Activated CD4-positive, alpha-beta T cell treated with anti-CD3 and anti-CD28 coated beads, Interleukin-2, amount 10 ng/mL, durations not matched to agents 7 days and 5 days (primary cell): ENCODE results near the gene MEGF10. TPM values are rescaled to one million over a fixed set of nuclear protein-coding genes. Genes with fewer than 3 reads are reported as not detected.

Experiments
- CTCF ChIA-PET: fragments of 350-600 bp; sonication (Branson Sonifier 250); formaldehyde crosslinking; loops from one replicate; lab custom pipeline; 2021; ENCODE audit warnings: antibody characterized with exemption; lab: Charles Lee
- POLR2A ChIA-PET: fragments of 350-600 bp; sonication (Branson Sonifier 250); formaldehyde crosslinking; loops from one replicate; lab custom pipeline; 2021; ENCODE audit warnings: antibody characterized with exemption; lab: Charles Lee
- DNase-seq: peaks from one replicate; pipeline ENCODE4 v3.0.0-alpha.2; 2020
- H3K27ac Mint-ChIP-seq: one replicate; pipeline ENCODE4 v1.8.0; 2021; ENCODE audit warnings: mild to moderate bottlenecking, moderate library complexity, mixed read lengths
- H3K27me3 Mint-ChIP-seq: one replicate; pipeline ENCODE4 v1.8.0; 2021; ENCODE audit warnings: mixed read lengths
- H3K36me3 Mint-ChIP-seq: one replicate; pipeline ENCODE4 v1.8.0; 2021; ENCODE audit warnings: low read depth, mixed read lengths
- H3K4me1 Mint-ChIP-seq: one replicate; pipeline ENCODE4 v1.8.0; 2021; ENCODE audit warnings: mixed read lengths
- H3K4me3 Mint-ChIP-seq: one replicate; pipeline ENCODE4 v1.8.0; 2021; ENCODE audit warnings: mild to moderate bottlenecking, moderate library complexity, mixed read lengths
- H3K9me3 Mint-ChIP-seq: one replicate; pipeline ENCODE4 v1.8.0; 2021; ENCODE audit warnings: mixed read lengths
- total RNA-seq, 2 experiments: library from RNA; stranded (reverse); gene quantifications; one replicate each; pipeline ENCODE4 v1.2.3, GENCODE V29; 2021

MEGF10 gene
- total RNA-seq, 2 experiments from 2014 or later, result not detected

- H3K27me3 Mint-ChIP-seq, result peaks cover 2% of the 10 kb centered on the region
- no peaks in the 10 kb centered on the region for H3K36me3 Mint-ChIP-seq
- no peak for DNase-seq
- H3K27ac Mint-ChIP-seq, result no peak overlapping the region
- CTCF ChIA-PET, result no interaction called here
- H3K9me3 Mint-ChIP-seq, result no peaks in the 10 kb centered on the region
- POLR2A ChIA-PET, result no interaction called here
- no peaks in the 10 kb centered on the region for H3K4me1 Mint-ChIP-seq
- H3K4me3 Mint-ChIP-seq, result no peak overlapping the region
Observed at GRCh38 chr5:127450046-127450445, 159.4 kb downstream of the MEGF10 start.

GRCh38 chr5:127451096-127451495 lies 160.5 kb downstream of the MEGF10 start:
- Mint-ChIP-seq H3K36me3 (no peaks in the 10 kb centered on the region), H3K4me3 (no peak overlapping the region), H3K9me3 (no peaks in the 10 kb centered on the region), H3K27me3 (no peaks in the 10 kb centered on the region), H3K4me1 (no peaks in the 10 kb centered on the region), H3K27ac (no peak overlapping the region)
- no peak for DNase-seq
- ChIA-PET POLR2A (no interaction called here), CTCF (no interaction called here)

GRCh38 chr5:127452626-127453025 lies 162.0 kb downstream of the MEGF10 start:
- ChIA-PET POLR2A (no interaction called here), CTCF (interaction anchor here (1.2 kb wide), 1 partner anchor 17 kb away, joined by 4 read pairs; no protein-coding TSS in a partner anchor)
- Mint-ChIP-seq H3K27me3 (peaks cover 4% of the 10 kb centered on the region), H3K4me3 (no peak overlapping the region), H3K27ac (no peak overlapping the region), H3K9me3 (no peaks in the 10 kb centered on the region), H3K36me3 (no peaks in the 10 kb centered on the region), H3K4me1 (no peaks in the 10 kb centered on the region)
- no peak for DNase-seq

- Mint-ChIP-seq H3K4me1 (no peaks in the 10 kb centered on the region), H3K36me3 (no peaks in the 10 kb centered on the region), H3K27me3 (peaks cover 15% of the 10 kb centered on the region), H3K27ac (no peak overlapping the region), H3K9me3 (no peaks in the 10 kb centered on the region), H3K4me3 (no peak overlapping the region)
- DNase-seq, result no peak
- ChIA-PET CTCF (interaction anchor here (0.6 kb wide), 1 partner anchor 533 kb away, joined by 4 read pairs; no protein-coding TSS in a partner anchor), POLR2A (no interaction called here)
Observed at GRCh38 chr5:127471211-127471610, 180.6 kb downstream of the MEGF10 start.

- no peaks in the 10 kb centered on the region for H3K4me1 Mint-ChIP-seq
- no peaks in the 10 kb centered on the region for H3K9me3 Mint-ChIP-seq
- no peak overlapping the region for H3K4me3 Mint-ChIP-seq
- ChIA-PET CTCF (interaction anchor here (1.8 kb wide), 1 partner anchor 17 kb away, joined by 4 read pairs; no protein-coding TSS in a partner anchor), POLR2A (no interaction called here)
- no peak for DNase-seq
- no peak overlapping the region for H3K27ac Mint-ChIP-seq
- H3K27me3 Mint-ChIP-seq, result peaks cover 15% of the 10 kb centered on the region
- H3K36me3 Mint-ChIP-seq, result no peaks in the 10 kb centered on the region
Observed at GRCh38 chr5:127472700-127473099, 182.1 kb downstream of the MEGF10 start.

GRCh38 chr5:127486471-127486870 lies 195.9 kb downstream of the MEGF10 start:
- ChIA-PET CTCF (no interaction called here), POLR2A (no interaction called here)
- Mint-ChIP-seq H3K4me1 (no peaks in the 10 kb centered on the region), H3K27ac (no peak overlapping the region), H3K36me3 (no peaks in the 10 kb centered on the region), H3K27me3 (peaks cover 11% of the 10 kb centered on the region), H3K4me3 (no peak overlapping the region), H3K9me3 (no peaks in the 10 kb centered on the region)
- DNase-seq, result no peak

GRCh38 chr5:127492854-127493738 lies 202.5 kb downstream of the MEGF10 start:
- H3K27ac Mint-ChIP-seq, result no peak overlapping the region
- peaks cover 34% of the 10 kb centered on the region for H3K27me3 Mint-ChIP-seq
- H3K4me1 Mint-ChIP-seq, result no peaks in the 10 kb centered on the region
- CTCF ChIA-PET, result interaction anchor here (0.7 to 1.6 kb wide), 3 partner anchors 12 to 173 kb away, joined by 3 to 4 read pairs (median 3); no protein-coding TSS in a partner anchor
- H3K36me3 Mint-ChIP-seq, result no peaks in the 10 kb centered on the region
- DNase-seq, result no peak
- POLR2A ChIA-PET, result no interaction called here
- no peaks in the 10 kb centered on the region for H3K9me3 Mint-ChIP-seq
- no peak overlapping the region for H3K4me3 Mint-ChIP-seq

- H3K27ac Mint-ChIP-seq, result no peak overlapping the region
- peaks cover 27% of the 10 kb centered on the region for H3K27me3 Mint-ChIP-seq
- no peaks in the 10 kb centered on the region for H3K36me3 Mint-ChIP-seq
- H3K9me3 Mint-ChIP-seq, result no peaks in the 10 kb centered on the region
- H3K4me1 Mint-ChIP-seq, result no peaks in the 10 kb centered on the region
- ChIA-PET POLR2A (no interaction called here), CTCF (no interaction called here)
- no peak overlapping the region for H3K4me3 Mint-ChIP-seq
- no peak for DNase-seq
Observed at GRCh38 chr5:127498548-127498947, 208.0 kb downstream of the MEGF10 start.

GRCh38 chr5:127505905-127506304 lies 215.3 kb downstream of the MEGF10 start:
- no peak for DNase-seq
- Mint-ChIP-seq H3K27me3 (peaks cover 10% of the 10 kb centered on the region), H3K36me3 (no peaks in the 10 kb centered on the region), H3K27ac (no peak overlapping the region), H3K4me3 (no peak overlapping the region), H3K9me3 (no peaks in the 10 kb centered on the region), H3K4me1 (no peaks in the 10 kb centered on the region)
- CTCF ChIA-PET, result no interaction called here
- POLR2A ChIA-PET, result interaction anchor here (0.6 to 0.7 kb wide), 2 partner anchors 28 to 205 kb away, joined by 3 to 4 read pairs; no protein-coding TSS in a partner anchor

GRCh38 chr5:127506616-127507015 lies 216.0 kb downstream of the MEGF10 start:
- ChIA-PET POLR2A (no interaction called here), CTCF (interaction anchor here (0.9 to 1.2 kb wide), 2 partner anchors 8 to 11 kb away, joined by 3 to 5 read pairs; partner anchors contain the start of gene PRRC1)
- no peak overlapping the region for H3K27ac Mint-ChIP-seq
- no peaks in the 10 kb centered on the region for H3K9me3 Mint-ChIP-seq
- H3K4me3 Mint-ChIP-seq, result no peak overlapping the region
- DNase-seq, result no peak
- no peaks in the 10 kb centered on the region for H3K36me3 Mint-ChIP-seq
- no peaks in the 10 kb centered on the region for H3K4me1 Mint-ChIP-seq
- H3K27me3 Mint-ChIP-seq, result peaks cover 15% of the 10 kb centered on the region

- peaks cover 22% of the 10 kb centered on the region for H3K27me3 Mint-ChIP-seq
- no peaks in the 10 kb centered on the region for H3K4me1 Mint-ChIP-seq
- CTCF ChIA-PET, result no interaction called here
- DNase-seq, result no peak
- H3K36me3 Mint-ChIP-seq, result no peaks in the 10 kb centered on the region
- POLR2A ChIA-PET, result no interaction called here
- H3K27ac Mint-ChIP-seq, result no peak overlapping the region
- no peaks in the 10 kb centered on the region for H3K9me3 Mint-ChIP-seq
- H3K4me3 Mint-ChIP-seq, result no peak overlapping the region
Observed at GRCh38 chr5:127508644-127509373, 218.2 kb downstream of the MEGF10 start.
